Stimulated activated naive CD8-positive, alpha-beta T cell treated with anti-CD3 and anti-CD28 coated beads, Interleukin-15, Interleukin-2, amounts not matched to agents 100 U/mL and 50 U/mL, for 24 hours (primary cell): Measurements from ENCODE around the gene FANCI.

Experiments
- ATAC-seq: fragments of 150-1000 bp; cut with Tn5 transposase; one replicate; pipeline ENCODE4 v1.10.0; 2021
- DNase-seq: peaks from one replicate; pipeline ENCODE4 v3.0.0; 2021

The FANCI gene

GRCh38 chr15:89307046-89307587 is 63.3 kb downstream of the FANCI start:
- no peak for ATAC-seq
- no peak for DNase-seq

GRCh38 chr15:89307791-89308190 is 64.0 kb downstream of the FANCI start:
- DNase-seq, result no peak
- ATAC-seq, result no peak

- DNase-seq (no peak), ATAC-seq (no peak)
These were observed 64.5 kb downstream of the FANCI start for GRCh38 chr15:89308236-89308635.

GRCh38 chr15:89309993-89310392 is 66.2 kb downstream of the FANCI start:
- DNase-seq, result no peak
- ATAC-seq, result no peak

- ATAC-seq (no peak), DNase-seq (no peak)
These were observed 71.7 kb downstream of the FANCI start for GRCh38 chr15:89315375-89315929.

- DNase-seq (no peak), ATAC-seq (no peak)
These were observed 72.7 kb downstream of the FANCI start for GRCh38 chr15:89316504-89316903.

- peak; percentile 39 for ATAC-seq
- DNase-seq, result no peak
These were observed 73.5 kb downstream of the FANCI start for GRCh38 chr15:89317186-89317720.

- ATAC-seq (no peak), DNase-seq (no peak)
These were observed 75.9 kb downstream of the FANCI start for GRCh38 chr15:89319678-89320077.

GRCh38 chr15:89320200-89320599 is 76.4 kb downstream of the FANCI start:
- DNase-seq (no peak), ATAC-seq (no peak)

- ATAC-seq (no peak), DNase-seq (no peak)
These were observed 78.0 kb downstream of the FANCI start for GRCh38 chr15:89321521-89322410.

GRCh38 chr15:89322822-89323221 is 79.0 kb downstream of the FANCI start:
- no peak for DNase-seq
- ATAC-seq, result no peak

- no peak for ATAC-seq
- no peak for DNase-seq
These were observed 80.0 kb downstream of the FANCI start for GRCh38 chr15:89323825-89324224.

- no peak for ATAC-seq
These were observed 81.4 kb downstream of the FANCI start for GRCh38 chr15:89325039-89325803.

GRCh38 chr15:89326316-89326715 is 82.5 kb downstream of the FANCI start:
- ATAC-seq, result no peak

More at GRCh38 chr15:89325039-89325803, 81.4 kb downstream of the FANCI start:
- no peak for DNase-seq

GRCh38 chr15:89327113-89327512 is 83.3 kb downstream of the FANCI start:
- ATAC-seq, result no peak

More at GRCh38 chr15:89326316-89326715, 82.5 kb downstream of the FANCI start:
- no peak for DNase-seq

GRCh38 chr15:89328398-89329254 is 84.8 kb downstream of the FANCI start:
- DNase-seq (no peak), ATAC-seq (no peak)

More at GRCh38 chr15:89327113-89327512, 83.3 kb downstream of the FANCI start:
- no peak for DNase-seq

- ATAC-seq, result peak; percentile 44
These were observed 85.7 kb downstream of the FANCI start for GRCh38 chr15:89329329-89330084.

GRCh38 chr15:89330119-89330518 is 86.3 kb downstream of the FANCI start:
- no peak for ATAC-seq

More at GRCh38 chr15:89329329-89330084, 85.7 kb downstream of the FANCI start:
- no peak for DNase-seq

GRCh38 chr15:89330881-89331595 is 87.3 kb downstream of the FANCI start:
- ATAC-seq (no peak), DNase-seq (no peak)

More at GRCh38 chr15:89330119-89330518, 86.3 kb downstream of the FANCI start:
- no peak for DNase-seq

- DNase-seq (peak; percentile 43), ATAC-seq (no peak)
These were observed 88.7 kb downstream of the FANCI start for GRCh38 chr15:89332446-89332845.
